HCEC 1CT (cell line): ENCODE data around the gene SUZ12.
"Not testable (repeated sequence)": the region's sequence is repeated elsewhere in the genome, so short reads cannot be mapped to it uniquely, and the experiment has no call there.

Experiments
- DNase-seq: peaks from one replicate; pipeline ENCODE4 v3.0.0-alpha.2; 2017

Gene SUZ12

GRCh38 chr17:31936615-31937609, at the start of gene SUZ12:
Gene SUZ12, plus strand, starts transcription at chr17:31937007. Its CDS starts 240 bp downstream, at chr17:31937247.
- DNase-seq: peak; percentile 79

GRCh38 chr17:31888124-31888523, 48.7 kb upstream of the SUZ12 start:
- no peak for DNase-seq

- peak; percentile 21 for DNase-seq
These were observed 35.9 kb upstream of the SUZ12 start for GRCh38 chr17:31900877-31901276.

- no peak for DNase-seq
These were observed 34.1 kb upstream of the SUZ12 start for GRCh38 chr17:31902693-31903092.

GRCh38 chr17:31903401-31903800, 33.4 kb upstream of the SUZ12 start:
- DNase-seq: no peak

GRCh38 chr17:31907342-31907962, 29.4 kb upstream of the SUZ12 start:
- DNase-seq: peak; percentile 1

- no peak for DNase-seq
These were observed 28.4 kb upstream of the SUZ12 start for GRCh38 chr17:31908386-31908785.

GRCh38 chr17:31912705-31913104, 24.1 kb upstream of the SUZ12 start:
- peak; percentile 35 for DNase-seq

- DNase-seq: peak; percentile 8
These were observed 21.2 kb upstream of the SUZ12 start for GRCh38 chr17:31915456-31916100.

- DNase-seq: no peak
These were observed 20.2 kb upstream of the SUZ12 start for GRCh38 chr17:31916491-31917064.

- no peak for DNase-seq
These were observed 19.7 kb upstream of the SUZ12 start for GRCh38 chr17:31917065-31917529.

GRCh38 chr17:31917721-31918120, 19.1 kb upstream of the SUZ12 start:
- not testable (repeated sequence) for DNase-seq

GRCh38 chr17:31918701-31919128, 18.1 kb upstream of the SUZ12 start:
- no peak for DNase-seq

- DNase-seq: peak; percentile 51
These were observed 16.8 kb upstream of the SUZ12 start for GRCh38 chr17:31919802-31920525.

- DNase-seq: no peak
These were observed 10.6 kb upstream of the SUZ12 start for GRCh38 chr17:31926100-31926729.

- no peak for DNase-seq
These were observed 5.1 kb upstream of the SUZ12 start for GRCh38 chr17:31931756-31932155.

GRCh38 chr17:31935512-31935911, 1.3 kb upstream of the SUZ12 start:
- DNase-seq: no peak

GRCh38 chr17:31937926-31938641, 1.3 kb downstream of the SUZ12 start:
- DNase-seq: peak; percentile 3

- DNase-seq: not testable (repeated sequence)
These were observed 5.1 kb downstream of the SUZ12 start for GRCh38 chr17:31941916-31942315.

GRCh38 chr17:31942396-31942795, 5.6 kb downstream of the SUZ12 start:
- DNase-seq: not testable (repeated sequence)

- DNase-seq: not testable (repeated sequence)
These were observed 15.1 kb downstream of the SUZ12 start for GRCh38 chr17:31951953-31952352.
